Calu3 (cell line): ENCODE data around the gene HIVEP3. TPM values are rescaled to one million over a fixed set of nuclear protein-coding genes. Genes with fewer than 3 reads are reported as not detected.

Experiments
- BruUV-seq: library from RNA; stranded (reverse); fragments of 400-500 nt; replicated peaks from 2 replicates; lab custom pipeline; 2021; lab: Mats Ljungman, UMichigan
- CTCF ChIA-PET: fragments of 300-600 bp; sonication (Branson Sonifier 250); formaldehyde crosslinking; loops from one replicate; lab custom pipeline; 2022; ENCODE audit warnings: antibody characterized with exemption; lab: Charles Lee
- DNase-seq: peaks from one replicate; pipeline ENCODE4 v3.0.0; 2022
- H3K27ac Mint-ChIP-seq: one replicate; pipeline ENCODE4 v1.8.0; 2022; ENCODE audit warnings: mixed read lengths; ENCODE audit not compliant: unreplicated experiment
- H3K27me3 Mint-ChIP-seq: one replicate; pipeline ENCODE4 v1.8.0; 2022; ENCODE audit warnings: mixed read lengths; ENCODE audit not compliant: unreplicated experiment
- H3K36me3 Mint-ChIP-seq: one replicate; pipeline ENCODE4 v1.8.0; 2022; ENCODE audit warnings: mild to moderate bottlenecking, moderate library complexity, mixed read lengths; ENCODE audit not compliant: insufficient read depth, unreplicated experiment
- H3K4me1 Mint-ChIP-seq: one replicate; pipeline ENCODE4 v1.8.0; 2022; ENCODE audit warnings: mild to moderate bottlenecking, low read depth, mixed read lengths; ENCODE audit not compliant: unreplicated experiment
- H3K4me3 Mint-ChIP-seq: one replicate; pipeline ENCODE4 v1.8.0; 2022; ENCODE audit warnings: mild to moderate bottlenecking, low read depth, moderate library complexity, mixed read lengths; ENCODE audit not compliant: unreplicated experiment
- H3K9me3 Mint-ChIP-seq: one replicate; pipeline ENCODE4 v1.8.0; 2022; ENCODE audit warnings: low read depth, mixed read lengths; ENCODE audit not compliant: unreplicated experiment
- intact Hi-C: fragments of 100-400 bp; cut with micrococcal nuclease; formaldehyde crosslinking; loops from one replicate; pipeline ENCODE4 v1.10.0; 2022; ENCODE audit not compliant: unreplicated experiment
- total RNA-seq: library from RNA; stranded (reverse); gene quantifications from 2 replicates; pipeline ENCODE4 v1.2.3, GENCODE V29; 2022
- TF ChIP-seq, protein P1 (sequence below): fragments of 200-600 bp; IDR thresholded peaks from one replicate; pipeline ENCODE4 v1.8.0; 2022; ENCODE audit warnings: antibody characterized with exemption; ENCODE audit not compliant: unreplicated experiment

The HIVEP3 gene
- total RNA-seq, 1 experiment from 2014 or later: 9.0 TPM

DNA sequence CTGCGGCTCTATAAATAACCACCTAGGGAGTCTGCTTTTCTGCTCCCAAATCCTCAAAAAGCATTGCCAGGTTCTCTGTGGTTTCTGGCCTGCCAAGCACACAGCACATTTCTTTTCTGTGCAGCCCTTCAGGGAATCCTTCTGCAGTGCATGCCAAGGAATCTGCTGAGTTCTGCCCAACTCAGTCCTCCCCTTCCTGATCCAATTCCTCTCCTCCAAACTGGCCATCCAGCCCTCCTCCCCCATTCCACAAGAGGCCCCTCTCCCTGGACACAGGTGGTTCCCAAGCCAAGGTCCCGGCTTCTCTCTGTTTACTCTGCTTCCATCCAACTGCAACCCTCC, 61.8 kb downstream of the HIVEP3 start:
- intact Hi-C loops: no loop called here
- Mint-ChIP-seq H3K9me3 (no peaks in the 10 kb centered on the region), H3K4me1 (peaks cover 35% of the 10 kb centered on the region), H3K27ac (no peak overlapping the region), H3K27me3 (no peaks in the 10 kb centered on the region), H3K36me3 (no peaks in the 10 kb centered on the region), H3K4me3 (no peak overlapping the region)
- TF ChIP-seq, protein P1, sequence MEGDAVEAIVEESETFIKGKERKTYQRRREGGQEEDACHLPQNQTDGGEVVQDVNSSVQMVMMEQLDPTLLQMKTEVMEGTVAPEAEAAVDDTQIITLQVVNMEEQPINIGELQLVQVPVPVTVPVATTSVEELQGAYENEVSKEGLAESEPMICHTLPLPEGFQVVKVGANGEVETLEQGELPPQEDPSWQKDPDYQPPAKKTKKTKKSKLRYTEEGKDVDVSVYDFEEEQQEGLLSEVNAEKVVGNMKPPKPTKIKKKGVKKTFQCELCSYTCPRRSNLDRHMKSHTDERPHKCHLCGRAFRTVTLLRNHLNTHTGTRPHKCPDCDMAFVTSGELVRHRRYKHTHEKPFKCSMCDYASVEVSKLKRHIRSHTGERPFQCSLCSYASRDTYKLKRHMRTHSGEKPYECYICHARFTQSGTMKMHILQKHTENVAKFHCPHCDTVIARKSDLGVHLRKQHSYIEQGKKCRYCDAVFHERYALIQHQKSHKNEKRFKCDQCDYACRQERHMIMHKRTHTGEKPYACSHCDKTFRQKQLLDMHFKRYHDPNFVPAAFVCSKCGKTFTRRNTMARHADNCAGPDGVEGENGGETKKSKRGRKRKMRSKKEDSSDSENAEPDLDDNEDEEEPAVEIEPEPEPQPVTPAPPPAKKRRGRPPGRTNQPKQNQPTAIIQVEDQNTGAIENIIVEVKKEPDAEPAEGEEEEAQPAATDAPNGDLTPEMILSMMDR: no peak
- CTCF ChIA-PET: no interaction called here
- no peak for DNase-seq
- BruUV-seq: no TSS peak

DNA sequence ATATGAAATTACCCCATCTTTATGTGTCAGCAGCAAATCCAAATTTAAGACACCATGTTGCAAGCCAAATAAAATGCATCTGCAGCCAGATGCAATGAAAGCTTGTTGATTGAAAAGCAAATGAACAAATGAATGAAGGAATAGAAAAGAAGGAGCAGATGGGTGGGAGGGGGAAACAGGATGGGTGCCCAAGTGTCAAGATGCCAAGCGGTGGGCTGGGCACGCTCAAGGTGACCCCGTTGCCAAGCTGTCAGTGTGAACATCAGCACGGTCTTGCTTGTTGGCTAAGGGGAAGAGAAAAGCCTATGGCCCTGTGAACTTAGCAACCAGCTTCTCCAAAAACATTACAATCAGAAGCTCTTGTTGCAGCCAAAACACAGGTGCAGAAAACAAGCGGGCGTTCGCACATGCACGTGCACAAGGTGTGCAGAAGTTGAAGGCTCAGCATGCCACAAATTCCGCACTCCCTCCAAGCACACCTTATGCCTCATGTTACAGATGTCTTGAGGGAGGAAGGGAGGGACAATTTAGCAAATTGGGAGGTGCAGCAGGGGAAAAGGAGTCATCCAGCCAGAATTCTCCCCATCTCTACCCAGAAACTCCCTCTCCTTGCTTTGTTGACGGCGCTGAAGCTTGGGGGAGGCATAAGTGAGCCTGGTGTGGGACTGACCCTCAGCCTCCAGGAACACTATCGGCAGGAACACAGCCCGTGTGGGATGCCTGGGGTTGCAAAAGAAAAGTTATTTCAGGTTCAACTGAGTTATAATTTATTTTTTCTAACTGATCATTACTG, 62.4 kb downstream of the HIVEP3 start:
- intact Hi-C loops: no loop called here
- H3K27ac Mint-ChIP-seq: no peak overlapping the region
- TF ChIP-seq, protein P1: no peak

GRCh38 chr1:41855713-41856112, 63.0 kb downstream of the HIVEP3 start:
- no peaks in the 10 kb centered on the region for H3K9me3 Mint-ChIP-seq
- BruUV-seq: no TSS peak
- CTCF ChIA-PET: no interaction called here
- H3K4me1 Mint-ChIP-seq: peaks cover 36% of the 10 kb centered on the region
- DNase-seq: no peak
- H3K4me3 Mint-ChIP-seq: no peak overlapping the region
- H3K27ac Mint-ChIP-seq: no peak overlapping the region
- intact Hi-C loops: no loop called here
- no peaks in the 10 kb centered on the region for H3K36me3 Mint-ChIP-seq
- TF ChIP-seq, protein P1: no peak
- H3K27me3 Mint-ChIP-seq: no peaks in the 10 kb centered on the region

More for the DNA sequence above, 62.4 kb downstream of the HIVEP3 start:
- Mint-ChIP-seq H3K27me3 (no peaks in the 10 kb centered on the region), H3K9me3 (no peaks in the 10 kb centered on the region), H3K4me3 (no peak overlapping the region), H3K4me1 (peaks cover 35% of the 10 kb centered on the region), H3K36me3 (no peaks in the 10 kb centered on the region)
- no peak for DNase-seq
- no TSS peak for BruUV-seq
- CTCF ChIA-PET: no interaction called here

DNA sequence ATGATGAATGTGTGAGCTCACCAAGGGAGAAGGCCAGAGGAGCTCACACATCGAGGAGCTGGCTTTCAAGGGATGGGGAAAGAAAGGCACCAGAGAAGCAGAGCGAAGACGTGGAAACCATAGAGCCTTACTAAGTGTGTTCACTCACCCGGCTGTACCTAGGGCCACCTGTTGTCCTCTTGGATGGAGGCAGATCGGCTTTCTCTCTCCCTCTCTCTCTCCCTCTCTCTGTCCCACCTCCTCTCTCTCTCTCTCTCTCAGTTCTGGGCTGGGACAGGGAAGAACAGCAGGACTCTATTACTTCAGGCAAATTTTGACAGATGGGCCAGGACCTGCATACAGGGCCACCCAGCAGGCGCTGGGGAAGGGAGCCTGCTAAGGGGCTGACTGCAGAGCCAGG, 64.8 kb downstream of the HIVEP3 start:
- H3K4me1 Mint-ChIP-seq: peaks cover 37% of the 10 kb centered on the region
- TF ChIP-seq, protein P1: no peak
- H3K9me3 Mint-ChIP-seq: no peaks in the 10 kb centered on the region
- DNase-seq: no peak
- intact Hi-C loops: no loop called here
- H3K4me3 Mint-ChIP-seq: no peak overlapping the region
- no peaks in the 10 kb centered on the region for H3K27me3 Mint-ChIP-seq
- BruUV-seq: no TSS peak
- no peak overlapping the region for H3K27ac Mint-ChIP-seq
- H3K36me3 Mint-ChIP-seq: no peaks in the 10 kb centered on the region
- CTCF ChIA-PET: no interaction called here
